Stimulated activated naive CD4-positive, alpha-beta T cell (primary cell): Measurements from ENCODE around the gene SDC3.

Source experiments
- DNase-seq, 6 experiments: peaks; one replicate each; lab custom pipeline; 2025; lab: John Stamatoyannopoulos, UW

SDC3 gene

DNA sequence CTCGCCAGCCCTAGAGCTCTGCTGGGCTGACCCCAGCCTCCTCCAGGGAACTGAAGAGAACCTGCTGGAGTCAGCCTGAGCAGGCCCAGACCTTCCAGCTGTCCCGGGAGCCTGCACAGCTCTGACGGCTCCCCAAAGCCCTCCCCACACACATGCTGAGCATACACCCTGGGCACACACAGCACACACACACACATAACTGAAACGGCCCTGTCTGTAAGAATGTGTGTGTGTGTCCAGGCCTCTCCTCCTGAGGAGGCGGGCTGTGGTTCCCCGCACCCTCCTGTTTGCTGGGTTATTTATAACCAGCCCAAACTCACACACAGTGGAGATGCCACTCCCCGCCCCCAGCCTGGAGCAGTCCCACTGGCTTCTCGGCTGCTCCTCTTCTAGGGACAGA lies 20.2 kb downstream of the SDC3 start:
- no peak for DNase-seq

DNA sequence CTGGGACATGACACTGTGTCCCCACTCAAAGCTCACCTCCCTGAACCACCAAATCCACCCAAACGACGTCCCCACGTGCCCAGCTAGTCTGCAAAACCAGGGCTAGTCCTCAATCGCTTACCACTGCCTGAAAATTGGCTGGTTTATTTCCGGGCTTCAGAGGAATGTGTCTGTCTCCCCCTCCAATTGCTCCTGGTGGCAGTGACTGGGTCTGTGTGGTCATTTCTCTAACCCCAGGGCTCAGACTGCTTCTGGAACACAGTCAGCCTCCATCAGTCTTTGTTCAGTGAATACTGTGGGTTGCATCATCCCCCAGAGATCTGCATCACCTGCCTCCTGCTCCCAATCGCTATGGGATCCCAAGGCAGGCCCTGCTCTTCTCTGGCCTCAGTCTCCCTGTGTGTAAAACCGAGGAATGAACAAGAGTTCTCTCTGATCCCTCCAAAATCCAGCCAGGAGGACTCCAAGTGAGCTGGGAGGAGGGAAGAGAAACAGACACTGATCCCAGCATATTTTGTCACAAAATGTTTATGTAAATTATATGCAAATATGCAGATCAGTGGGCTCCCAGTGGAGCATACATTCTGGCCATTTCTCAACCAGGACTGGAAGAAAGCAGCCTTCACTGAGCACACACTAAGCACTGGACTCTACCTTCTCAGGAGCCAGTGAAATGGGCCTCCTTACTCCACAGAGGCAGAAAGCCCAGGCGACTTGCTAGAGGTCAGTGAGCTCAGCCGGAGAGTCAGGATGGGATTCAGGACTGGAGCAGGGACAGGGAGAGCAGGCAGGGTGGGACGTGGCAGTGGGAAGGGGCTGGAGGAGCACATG lies 20.9 kb downstream of the SDC3 start:
- no peak for DNase-seq

DNA sequence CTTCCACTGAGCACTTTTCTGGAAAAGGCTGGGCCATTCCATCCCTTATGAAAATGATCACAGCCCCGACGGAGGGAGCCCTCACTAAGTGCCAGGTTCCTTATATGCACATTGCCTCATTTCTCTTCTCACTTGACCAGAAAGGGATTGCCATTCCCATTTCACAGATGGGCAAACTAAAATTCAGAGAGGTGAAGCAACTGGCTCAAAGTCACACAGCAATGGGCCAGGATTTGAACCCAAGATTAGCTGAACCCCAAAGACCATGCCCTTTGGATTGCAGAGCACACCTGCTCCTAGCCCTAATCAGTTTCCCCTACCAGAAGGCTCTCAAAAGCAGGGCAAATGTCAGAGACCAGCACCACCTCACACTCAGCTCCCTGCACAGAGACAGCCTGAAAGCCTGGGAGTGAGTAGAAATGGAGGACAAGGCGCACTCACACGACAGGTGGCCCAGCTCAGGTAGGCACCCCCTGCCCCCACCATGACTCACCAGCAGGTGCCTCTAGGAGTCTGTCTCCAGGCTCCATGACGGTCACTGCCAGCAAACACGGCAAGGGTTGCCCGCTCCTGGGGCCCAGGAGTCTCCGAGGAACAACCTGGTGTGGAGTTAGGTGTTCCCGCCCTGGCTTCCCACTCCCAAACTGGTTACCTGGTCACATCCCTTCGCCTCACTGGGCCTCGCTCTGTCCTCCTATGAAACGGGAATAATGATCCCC lies 21.7 kb downstream of the SDC3 start:
- no peak for DNase-seq

- no peak for DNase-seq
Measured at GRCh38 chr1:30885570-30886522, 22.7 kb downstream of the SDC3 start.

GRCh38 chr1:30884723-30885122 lies 23.8 kb downstream of the SDC3 start:
- DNase-seq, result no peak

GRCh38 chr1:30883389-30884172 lies 25.0 kb downstream of the SDC3 start:
- DNase-seq, result no peak

- no peak for DNase-seq
Measured at GRCh38 chr1:30882678-30883388, 25.7 kb downstream of the SDC3 start.

DNA sequence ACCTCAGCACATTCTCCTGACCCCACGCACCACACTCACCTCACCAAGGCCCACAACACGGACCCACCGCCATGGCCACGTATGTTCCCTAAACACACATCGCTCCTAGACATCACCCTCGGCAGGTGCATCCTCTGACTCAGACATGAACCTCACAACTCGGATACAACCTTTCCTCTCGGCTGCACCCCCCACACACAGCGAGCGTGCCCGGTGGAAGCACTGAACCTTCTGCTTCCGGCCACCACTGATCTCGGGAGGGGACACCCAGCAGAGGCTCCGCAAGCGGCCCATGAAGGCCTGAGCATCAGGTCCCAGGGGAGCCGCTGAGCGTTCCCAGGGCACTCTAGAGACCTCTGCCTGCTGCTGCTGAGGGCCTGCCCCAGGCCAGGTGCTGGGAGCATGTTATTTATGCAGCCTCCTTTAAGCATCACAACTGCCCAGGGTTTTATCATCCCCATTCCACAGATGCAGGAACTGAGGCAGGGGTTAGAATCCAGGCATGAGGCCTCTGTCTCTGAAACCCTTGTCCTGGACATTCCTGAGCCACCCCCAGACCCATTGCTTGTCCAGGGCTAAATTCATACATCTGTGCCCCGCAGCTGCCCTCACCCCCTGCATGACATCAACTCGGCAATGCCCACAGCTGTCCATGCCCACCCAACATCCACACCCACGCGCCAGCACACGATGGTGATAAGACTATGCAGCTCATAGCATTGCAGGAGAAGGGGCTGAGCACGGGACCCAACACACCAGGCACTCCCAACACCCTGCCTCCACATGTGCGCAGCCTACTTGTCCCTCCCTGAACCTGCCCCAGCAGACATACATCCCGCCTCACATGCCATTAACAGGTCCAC lies 27.0 kb downstream of the SDC3 start:
- DNase-seq, result no peak

DNA sequence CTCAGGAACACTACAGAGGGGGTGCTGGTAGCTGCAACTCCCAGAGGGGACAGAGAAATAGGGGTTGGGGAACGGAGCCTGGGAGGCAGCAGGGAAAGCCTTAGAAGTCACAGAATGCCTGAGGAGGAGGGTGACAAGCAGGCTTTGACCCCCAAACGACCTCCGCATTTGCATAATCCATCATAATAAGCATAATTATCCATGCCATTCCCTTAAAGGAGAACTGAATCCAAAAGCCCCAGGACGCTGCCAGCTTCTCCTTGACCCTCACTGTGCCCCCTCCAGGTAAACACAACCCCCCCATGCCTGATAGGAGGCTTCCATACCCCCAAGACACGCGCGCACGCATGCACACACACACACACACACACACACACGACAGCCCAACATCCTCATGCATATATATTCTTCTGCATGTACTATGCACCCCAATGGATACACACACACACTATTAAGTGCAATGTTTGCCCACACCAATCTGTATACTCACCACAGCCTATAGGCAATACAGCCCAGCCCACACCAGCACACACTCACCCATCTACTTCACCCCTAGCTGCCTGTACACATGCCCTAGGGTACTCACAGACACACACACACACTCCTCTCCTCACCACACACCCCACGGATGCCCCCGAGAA lies 27.8 kb downstream of the SDC3 start:
- no peak for DNase-seq

DNA sequence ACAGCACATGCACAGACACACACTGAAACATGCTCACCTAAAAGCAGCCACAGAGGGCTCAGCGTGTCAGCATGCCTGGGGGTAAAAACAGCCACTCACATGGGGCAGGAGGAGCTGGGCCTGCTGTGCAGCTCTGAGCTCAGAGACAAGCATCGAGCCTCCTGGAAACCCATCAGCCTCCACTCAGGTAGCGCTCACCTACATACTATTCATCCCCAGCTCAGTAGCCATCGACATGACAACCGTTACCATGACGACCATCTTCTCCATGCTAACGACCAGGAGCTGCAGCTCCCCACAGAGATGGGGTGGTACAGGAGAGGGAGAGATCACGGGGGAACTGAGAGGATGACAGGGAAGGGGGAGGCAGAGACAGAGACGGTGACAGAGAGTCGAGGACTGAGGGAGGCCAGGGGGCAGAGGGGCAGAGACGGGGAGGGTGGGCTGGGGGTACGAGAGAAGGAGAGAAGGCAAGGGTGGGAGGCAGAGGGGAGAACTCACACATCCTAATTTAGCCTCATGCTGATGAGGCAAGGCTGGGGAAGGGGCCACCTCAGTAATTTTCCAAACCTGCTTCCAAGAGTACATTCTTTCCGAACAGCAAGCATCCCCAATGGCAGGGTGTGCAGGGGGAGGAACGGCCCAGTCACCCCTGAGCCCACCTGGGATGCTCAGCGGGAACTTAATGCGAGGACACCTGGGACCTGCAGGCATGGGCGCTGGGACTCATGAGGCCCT lies 28.4 kb downstream of the SDC3 start:
- DNase-seq, result no peak

GRCh38 chr1:30879126-30879786 lies 29.3 kb downstream of the SDC3 start:
- no peak for DNase-seq

DNA sequence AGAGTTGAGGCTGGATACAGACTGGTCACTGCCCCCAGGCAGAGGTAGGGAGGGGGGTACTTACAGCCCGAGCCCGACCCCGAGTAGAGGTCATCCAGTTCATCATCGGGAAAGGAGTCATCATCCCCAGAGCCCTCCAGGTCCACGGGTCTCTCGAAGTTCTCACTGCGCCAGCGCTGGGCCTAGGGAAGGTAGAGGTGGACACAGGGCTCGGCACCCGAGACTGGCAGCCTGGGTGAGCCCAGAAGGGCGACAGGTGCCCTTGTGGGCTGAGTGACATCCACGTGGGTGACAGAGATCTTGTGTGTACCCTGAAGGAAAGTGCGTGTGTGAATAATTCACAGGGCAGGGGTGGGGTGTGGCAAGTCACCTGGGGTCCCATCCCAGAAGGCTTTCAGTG lies 30.0 kb downstream of the SDC3 start:
- DNase-seq, result no peak

DNA sequence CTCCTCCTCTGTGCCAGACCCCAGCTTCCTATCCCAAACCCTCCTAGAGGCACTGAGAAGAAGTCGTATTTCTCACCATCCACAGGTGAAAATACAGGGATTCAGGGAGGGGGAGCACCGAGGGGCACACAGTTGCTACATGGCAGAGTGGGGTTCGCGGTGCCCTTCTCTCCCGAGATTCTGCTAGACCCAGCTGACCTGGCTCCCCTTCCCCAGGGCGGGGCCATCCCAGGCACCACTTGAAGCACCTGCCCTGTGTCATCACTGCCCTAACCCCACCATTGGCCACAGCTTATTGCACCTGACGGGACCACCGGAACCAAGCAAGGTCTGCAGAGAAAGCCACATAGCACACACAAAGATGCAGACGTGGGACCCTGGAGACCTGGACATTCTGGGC lies 30.5 kb downstream of the SDC3 start:
- no peak for DNase-seq

DNA sequence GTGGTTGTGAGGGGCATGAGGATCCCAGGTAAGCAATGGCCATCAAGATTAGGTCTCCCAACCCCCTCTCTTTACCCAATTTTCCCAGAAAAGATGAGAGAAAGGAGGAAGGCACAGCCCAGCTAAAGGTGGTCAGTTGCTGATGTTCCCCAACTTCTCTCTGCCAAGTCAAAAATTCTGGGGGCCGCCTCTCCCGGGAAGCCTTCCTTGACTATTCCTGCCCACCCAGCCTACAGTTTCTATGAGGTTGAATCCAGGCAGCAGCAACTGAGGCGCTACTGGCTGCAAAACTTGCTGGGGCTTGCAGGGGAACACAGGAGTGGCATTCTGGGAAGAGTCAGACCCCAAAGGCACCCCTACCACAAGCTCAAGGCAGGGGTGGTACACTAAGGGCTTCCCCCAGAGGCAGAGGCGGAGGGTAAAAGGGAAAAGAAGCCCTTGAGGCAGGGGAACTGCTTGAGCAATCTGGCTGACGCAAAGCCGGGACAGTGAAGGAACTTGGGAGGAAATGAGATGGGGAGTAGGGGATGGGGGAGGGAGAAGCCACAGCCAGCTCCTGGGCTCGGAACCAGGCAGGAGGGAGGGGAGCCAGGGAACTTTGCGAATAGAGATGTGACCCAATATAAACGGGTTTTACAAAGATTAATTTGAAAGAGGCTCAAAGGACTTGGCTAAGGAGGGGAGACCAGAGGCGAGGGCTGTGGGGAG lies 31.2 kb downstream of the SDC3 start:
- DNase-seq, result no peak

- no peak for DNase-seq
Measured at GRCh38 chr1:30876451-30877204, 31.9 kb downstream of the SDC3 start.

- DNase-seq, result no peak
Measured at GRCh38 chr1:30875916-30876315, 32.6 kb downstream of the SDC3 start.

DNA sequence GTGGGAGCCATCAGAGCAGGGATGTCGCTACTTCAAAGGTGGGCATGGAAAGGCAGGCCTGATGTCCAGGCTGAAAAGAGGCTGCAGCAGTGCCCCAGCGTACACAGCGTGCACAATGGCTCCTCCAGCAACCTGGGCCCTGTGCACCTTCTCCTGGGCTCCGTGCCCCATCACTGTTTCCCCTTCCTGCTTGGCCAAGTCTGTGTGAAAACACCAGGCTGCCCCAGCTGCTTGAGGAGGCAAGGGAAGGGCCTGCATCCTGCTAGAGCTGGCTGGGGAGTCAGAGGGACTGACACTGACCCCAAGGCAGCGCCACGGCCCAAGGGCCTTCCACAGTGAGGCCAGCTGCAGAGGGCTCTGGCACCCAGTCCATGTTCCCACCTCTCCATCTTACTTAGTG lies 33.4 kb downstream of the SDC3 start:
- DNase-seq, result no peak
